ENCODE measurements around the gene PLA2G4D.

PLA2G4D gene

DNA sequence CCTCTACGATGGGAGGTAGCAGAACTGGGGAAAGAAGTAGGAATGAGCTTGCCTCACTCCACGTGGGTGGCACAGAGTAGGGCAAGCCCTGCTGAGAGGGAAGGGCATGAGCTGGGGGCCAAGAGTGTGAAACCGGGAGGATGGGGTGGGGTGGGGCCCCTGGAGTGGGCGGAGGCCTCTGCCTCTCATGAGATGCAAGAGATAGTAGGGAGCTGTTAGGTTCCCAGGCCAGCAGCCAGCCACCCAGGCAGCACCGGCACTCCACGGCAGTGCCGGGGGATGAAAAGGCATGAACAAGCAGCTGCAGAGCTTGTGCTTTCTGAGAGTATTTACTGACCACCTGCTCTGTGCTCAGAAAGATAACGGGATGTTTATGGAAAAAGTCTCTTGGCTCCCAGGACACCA is 49.1 kb downstream of the PLA2G4D start:
- Histone ChIP-seq H3K27ac (ENCODE audit: low read length) (no peak overlapping the region), H3K27me3 (ENCODE audit: control insufficient read depth, insufficient read depth, low read length) (no peaks in the 10 kb centered on the region), H3K9ac (ENCODE audit: low read length) (no peak overlapping the region), H3K36me3 (ENCODE audit: control insufficient read depth, low read depth, low read length) (no peaks in the 10 kb centered on the region), H3K9me3 (ENCODE audit: control insufficient read depth, low read depth, low read length) (no peaks in the 10 kb centered on the region), H3K4me3 (ENCODE audit: low read length) (no peak overlapping the region), H3K4me1 (ENCODE audit: control insufficient read depth, low read depth, low read length) (peaks cover 2% of the 10 kb centered on the region)

DNA sequence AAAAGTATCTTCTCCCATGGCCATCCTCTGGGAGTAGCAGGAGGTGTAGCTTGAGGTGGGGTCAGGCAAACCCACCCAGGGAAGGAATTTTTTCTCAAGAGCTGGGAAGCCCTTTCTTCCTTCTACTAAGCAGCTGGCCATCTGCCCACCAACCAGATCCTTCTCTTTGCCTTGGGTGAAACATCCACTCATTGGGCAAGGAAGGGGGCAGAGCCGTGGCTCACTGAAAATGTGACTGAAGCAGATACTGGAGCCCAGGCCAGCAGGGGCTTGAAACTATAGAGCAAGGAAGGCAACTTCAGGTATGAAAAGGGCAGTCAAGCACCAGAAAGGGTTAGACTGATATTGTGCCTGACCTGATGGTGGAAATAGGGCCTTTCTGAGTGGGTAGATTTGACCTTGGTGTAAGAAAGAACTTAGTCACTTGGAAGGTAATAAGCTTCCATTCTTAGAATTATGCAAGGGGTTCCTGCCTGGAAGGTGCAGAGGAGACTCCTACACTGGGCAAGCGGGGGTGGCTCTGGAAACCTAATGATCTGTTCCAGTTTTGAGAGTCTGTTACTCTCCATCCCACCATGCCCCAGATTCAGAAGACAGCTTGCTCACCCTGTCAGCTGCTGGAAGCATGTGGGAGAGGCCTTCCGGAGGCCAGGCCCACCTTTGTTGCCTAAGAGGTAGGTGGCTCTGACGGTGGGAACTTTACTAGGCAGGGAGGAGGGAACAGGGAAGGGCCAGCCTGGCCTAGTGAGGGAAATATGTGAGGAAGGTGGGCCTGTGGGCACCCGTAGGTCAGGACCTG is 51.6 kb downstream of the PLA2G4D start:
- no peaks in the 10 kb centered on the region for H3K36me3 ChIP-seq (ENCODE audit: control insufficient read depth, low read depth, low read length)
- H3K27me3 ChIP-seq (ENCODE audit: control insufficient read depth, insufficient read depth, low read length) = no peaks in the 10 kb centered on the region
- no peak overlapping the region for H3K27ac ChIP-seq (ENCODE audit: low read length)
- no peaks in the 10 kb centered on the region for H3K9me3 ChIP-seq (ENCODE audit: control insufficient read depth, low read depth, low read length)
- H3K4me3 ChIP-seq (ENCODE audit: low read length) = no peak overlapping the region
- H3K9ac ChIP-seq (ENCODE audit: low read length) = no peak overlapping the region
- H3K4me1 ChIP-seq (ENCODE audit: control insufficient read depth, low read depth, low read length) = no peaks in the 10 kb centered on the region

DNA sequence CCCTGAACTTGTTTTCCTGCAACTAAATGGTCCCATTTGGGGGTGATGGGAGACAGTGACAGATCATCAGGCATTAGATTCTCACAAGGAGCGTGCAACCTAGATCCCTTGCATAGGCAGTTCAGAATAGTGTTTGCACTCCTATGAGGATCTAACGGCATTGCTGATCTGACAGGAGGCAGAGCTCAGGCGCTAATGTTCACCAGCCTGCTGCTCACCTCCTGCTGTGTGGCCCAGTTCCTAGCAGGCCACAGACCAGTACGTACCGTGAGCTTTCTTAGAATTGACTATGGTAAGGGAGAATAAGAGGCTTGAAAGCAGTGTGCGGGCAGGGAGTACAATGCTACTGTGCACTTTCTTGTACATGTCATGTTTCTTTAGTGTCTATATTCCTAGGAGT is 56.0 kb downstream of the PLA2G4D start:
- no peak overlapping the region for H3K27ac ChIP-seq (ENCODE audit: low read length)
- no peak overlapping the region for H3K4me3 ChIP-seq (ENCODE audit: low read length)
- peaks cover 14% of the 10 kb centered on the region for H3K4me1 ChIP-seq (ENCODE audit: control insufficient read depth, low read depth, low read length)

DNA sequence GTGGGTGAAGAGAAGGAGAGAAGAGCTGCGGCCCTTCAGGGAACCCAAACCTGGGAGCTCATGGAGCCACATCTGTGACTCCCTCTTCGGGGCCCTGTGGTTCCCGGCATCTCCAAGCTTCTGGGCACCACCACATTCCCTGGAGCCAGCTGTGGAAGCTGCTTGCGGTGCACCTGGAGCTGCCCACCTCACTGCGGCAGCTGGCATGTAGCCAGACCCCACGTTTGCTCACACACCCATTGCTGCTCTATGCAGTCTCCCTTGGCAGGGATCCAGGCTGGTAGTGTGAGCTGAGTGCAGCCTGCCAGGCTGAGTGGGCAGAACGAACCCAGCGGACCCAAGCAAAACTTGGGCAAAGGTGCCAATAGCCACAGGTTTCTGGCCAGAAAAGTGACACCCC is 56.7 kb downstream of the PLA2G4D start:
- H3K4me3 ChIP-seq (ENCODE audit: low read length) = no peak overlapping the region
- H3K9ac ChIP-seq (ENCODE audit: low read length) = no peak overlapping the region
- H3K27me3 ChIP-seq (ENCODE audit: control insufficient read depth, insufficient read depth, low read length) = no peaks in the 10 kb centered on the region
- peaks cover 14% of the 10 kb centered on the region for H3K4me1 ChIP-seq (ENCODE audit: control insufficient read depth, low read depth, low read length)
- no peak overlapping the region for H3K27ac ChIP-seq (ENCODE audit: low read length)
- H3K36me3 ChIP-seq (ENCODE audit: control insufficient read depth, low read depth, low read length) = no peaks in the 10 kb centered on the region
- no peaks in the 10 kb centered on the region for H3K9me3 ChIP-seq (ENCODE audit: control insufficient read depth, low read depth, low read length)

More for the DNA sequence above, 56.0 kb downstream of the PLA2G4D start:
- no peaks in the 10 kb centered on the region for H3K9me3 ChIP-seq (ENCODE audit: control insufficient read depth, low read depth, low read length)
- H3K36me3 ChIP-seq (ENCODE audit: control insufficient read depth, low read depth, low read length) = no peaks in the 10 kb centered on the region
- no peak overlapping the region for H3K9ac ChIP-seq (ENCODE audit: low read length)
- no peaks in the 10 kb centered on the region for H3K27me3 ChIP-seq (ENCODE audit: control insufficient read depth, insufficient read depth, low read length)

DNA sequence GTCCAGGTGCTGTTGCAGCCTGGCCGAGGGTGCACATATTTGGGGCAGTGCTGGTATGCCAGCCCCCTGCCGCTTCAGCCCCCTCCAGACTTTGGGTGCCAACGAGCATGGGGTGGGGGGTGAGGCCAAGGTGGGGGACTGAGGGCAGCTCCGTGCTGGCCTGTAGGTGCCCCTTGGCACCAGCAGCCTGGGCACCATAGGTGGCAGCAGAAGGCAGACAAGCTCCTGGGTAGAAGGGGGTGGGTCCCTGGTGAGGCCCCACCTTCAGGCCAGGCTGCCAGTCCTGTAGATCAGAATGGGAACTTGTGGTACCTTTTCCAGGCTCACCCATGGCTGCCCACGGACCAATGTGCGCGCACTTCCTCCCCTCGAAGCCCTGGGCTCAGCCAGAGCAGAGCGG is 57.4 kb downstream of the PLA2G4D start:
- Histone ChIP-seq H3K9ac (ENCODE audit: low read length) (no peak overlapping the region), H3K4me1 (ENCODE audit: control insufficient read depth, low read depth, low read length) (peaks cover 14% of the 10 kb centered on the region), H3K36me3 (ENCODE audit: control insufficient read depth, low read depth, low read length) (no peaks in the 10 kb centered on the region), H3K27me3 (ENCODE audit: control insufficient read depth, insufficient read depth, low read length) (no peaks in the 10 kb centered on the region), H3K4me3 (ENCODE audit: low read length) (no peak overlapping the region), H3K9me3 (ENCODE audit: control insufficient read depth, low read depth, low read length) (no peaks in the 10 kb centered on the region), H3K27ac (ENCODE audit: low read length) (no peak overlapping the region)

DNA sequence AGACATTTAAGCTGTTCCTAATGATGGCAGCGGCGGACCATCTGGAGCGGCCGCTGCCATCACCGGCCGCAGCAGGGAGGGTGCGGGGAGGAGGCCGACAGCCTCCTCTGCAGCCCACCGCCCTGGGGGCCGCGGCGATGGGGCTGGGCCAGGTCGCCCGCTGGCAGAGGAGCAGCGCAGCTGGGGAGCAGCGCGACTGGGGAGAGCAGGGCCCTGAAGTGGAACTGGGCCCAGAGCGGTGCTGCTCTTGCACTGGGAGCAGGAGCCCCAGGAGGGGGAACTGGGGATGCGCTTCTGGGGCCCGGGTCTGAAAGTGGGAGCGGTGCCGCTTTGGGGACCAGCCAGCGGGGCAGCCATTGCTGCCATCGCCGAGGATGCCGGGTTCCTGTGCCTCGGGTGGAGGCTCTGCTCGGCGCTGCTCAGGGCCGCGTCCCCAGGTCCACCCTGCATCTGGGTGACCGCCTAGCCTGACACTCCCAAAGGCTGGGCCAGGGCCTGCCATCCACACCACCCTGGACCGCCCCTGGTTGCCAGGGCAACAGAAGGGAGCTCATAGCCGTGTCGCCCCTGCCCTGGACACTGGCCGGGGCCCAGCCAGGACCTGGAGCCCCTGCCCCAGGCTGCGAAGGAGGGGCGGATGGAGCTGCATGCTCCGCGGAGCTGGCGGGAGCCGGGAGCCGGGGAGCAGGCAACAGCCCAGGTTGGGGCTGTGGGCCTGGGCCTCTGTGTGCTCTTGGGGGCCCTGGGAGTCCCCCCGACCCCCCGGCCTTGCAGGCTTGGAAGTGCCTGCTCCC is 58.1 kb downstream of the PLA2G4D start:
- Histone ChIP-seq H3K27ac (ENCODE audit: low read length) (no peak overlapping the region), H3K4me1 (ENCODE audit: control insufficient read depth, low read depth, low read length) (peaks cover 14% of the 10 kb centered on the region), H3K4me3 (ENCODE audit: low read length) (no peak overlapping the region), H3K27me3 (ENCODE audit: control insufficient read depth, insufficient read depth, low read length) (no peaks in the 10 kb centered on the region), H3K9me3 (ENCODE audit: control insufficient read depth, low read depth, low read length) (no peaks in the 10 kb centered on the region), H3K9ac (ENCODE audit: low read length) (no peak overlapping the region), H3K36me3 (ENCODE audit: control insufficient read depth, low read depth, low read length) (no peaks in the 10 kb centered on the region)

DNA sequence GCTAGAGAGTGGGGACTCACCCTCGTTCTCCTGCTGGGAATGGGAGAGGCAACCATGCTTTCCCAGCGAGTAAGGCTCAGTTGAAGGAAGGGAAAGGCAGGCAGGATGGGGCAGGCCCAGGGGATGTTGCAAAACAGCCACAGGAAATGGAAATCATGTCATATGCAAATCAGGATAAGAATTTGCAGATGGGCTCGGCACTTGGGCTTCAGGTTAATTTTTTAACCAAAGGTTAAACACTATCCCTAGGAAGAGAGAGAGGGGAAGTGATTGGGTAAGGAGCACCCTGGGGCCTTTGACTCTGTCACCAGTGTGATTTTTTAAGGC is 59.0 kb downstream of the PLA2G4D start:
- H3K4me1 ChIP-seq (ENCODE audit: control insufficient read depth, low read depth, low read length) = peaks cover 14% of the 10 kb centered on the region

DNA sequence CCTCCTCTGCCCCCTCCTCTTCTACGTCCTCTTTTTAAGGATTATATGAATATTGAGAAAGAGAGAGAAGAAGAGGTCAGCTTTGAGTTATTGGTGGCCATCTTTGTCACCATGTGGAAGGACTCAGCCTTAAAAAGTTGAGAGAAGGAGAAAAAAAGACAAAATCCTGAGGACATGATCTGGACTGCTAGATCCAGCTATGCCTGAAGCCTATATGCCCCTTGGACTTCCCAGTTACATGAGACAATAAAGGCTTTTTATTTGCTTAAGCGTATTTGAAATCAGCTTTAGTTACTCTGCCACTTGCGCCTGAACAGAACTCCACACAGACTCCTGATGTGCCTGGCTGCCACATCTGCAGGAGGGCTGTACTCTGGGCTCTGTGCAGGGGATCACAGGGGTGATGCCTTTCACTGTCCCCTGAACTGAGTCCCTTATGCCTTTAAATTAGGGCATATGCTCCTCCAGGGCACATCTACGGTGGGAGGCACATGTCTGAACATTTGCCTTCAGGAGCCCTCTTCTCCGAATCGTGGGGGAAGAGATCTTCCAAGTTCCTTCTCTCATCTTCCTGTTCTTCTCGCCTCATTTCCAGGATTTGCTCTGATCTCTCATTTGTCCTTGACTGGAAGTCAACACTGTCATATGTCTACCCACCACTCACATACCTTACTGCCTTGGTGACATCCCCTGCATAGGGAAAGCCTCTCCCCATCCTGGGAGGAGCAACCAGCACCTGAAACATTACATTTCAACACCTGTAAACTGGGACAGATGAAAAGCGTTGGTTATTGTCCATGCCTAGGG is 59.5 kb downstream of the PLA2G4D start:
- no peak overlapping the region for H3K27ac ChIP-seq (ENCODE audit: low read length)
- no peaks in the 10 kb centered on the region for H3K9me3 ChIP-seq (ENCODE audit: control insufficient read depth, low read depth, low read length)
- H3K36me3 ChIP-seq (ENCODE audit: control insufficient read depth, low read depth, low read length) = no peaks in the 10 kb centered on the region
- H3K4me3 ChIP-seq (ENCODE audit: low read length) = no peak overlapping the region
- peaks cover 14% of the 10 kb centered on the region for H3K4me1 ChIP-seq (ENCODE audit: control insufficient read depth, low read depth, low read length)
- H3K27me3 ChIP-seq (ENCODE audit: control insufficient read depth, insufficient read depth, low read length) = no peaks in the 10 kb centered on the region
- H3K9ac ChIP-seq (ENCODE audit: low read length) = no peak overlapping the region

More for the DNA sequence above, 59.0 kb downstream of the PLA2G4D start:
- no peak overlapping the region for H3K4me3 ChIP-seq (ENCODE audit: low read length)
- H3K27me3 ChIP-seq (ENCODE audit: control insufficient read depth, insufficient read depth, low read length) = no peaks in the 10 kb centered on the region
- no peaks in the 10 kb centered on the region for H3K36me3 ChIP-seq (ENCODE audit: control insufficient read depth, low read depth, low read length)
- no peak overlapping the region for H3K27ac ChIP-seq (ENCODE audit: low read length)
- no peaks in the 10 kb centered on the region for H3K9me3 ChIP-seq (ENCODE audit: control insufficient read depth, low read depth, low read length)
- no peak overlapping the region for H3K9ac ChIP-seq (ENCODE audit: low read length)

DNA sequence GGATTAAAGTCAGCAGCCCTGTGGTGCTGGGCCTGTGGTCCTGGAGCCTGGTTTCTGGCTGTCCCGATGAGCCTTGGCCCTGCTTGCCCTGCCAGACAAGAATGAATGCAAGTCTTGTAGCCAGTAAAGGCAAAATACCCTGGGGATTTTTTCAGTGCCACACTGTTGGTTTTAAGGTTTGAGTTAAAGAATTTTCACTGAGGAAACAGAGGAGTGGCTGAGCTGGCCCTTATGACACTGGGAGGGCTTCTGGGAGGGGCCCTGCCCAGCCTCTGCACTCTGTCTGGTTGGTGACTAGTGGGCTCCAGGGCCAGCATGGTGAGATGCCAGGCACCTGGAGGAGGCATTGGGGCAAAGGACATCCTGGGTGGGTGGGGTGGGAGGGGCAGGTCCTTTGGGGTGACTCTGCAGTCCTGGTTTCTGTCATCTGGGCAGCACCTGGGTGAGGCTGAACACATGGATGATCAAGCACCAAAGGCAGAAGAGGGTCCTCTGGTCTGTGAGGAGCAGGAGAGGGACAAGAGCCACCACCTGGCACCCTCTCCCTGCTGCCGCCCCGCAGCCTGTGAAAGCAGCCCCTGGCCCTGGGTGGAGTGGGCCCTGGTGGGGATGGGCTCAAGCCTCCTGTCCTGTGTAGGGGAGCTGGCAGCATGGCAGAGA is 61.0 kb downstream of the PLA2G4D start:
- peaks cover 14% of the 10 kb centered on the region for H3K4me1 ChIP-seq (ENCODE audit: control insufficient read depth, low read depth, low read length)
- no peaks in the 10 kb centered on the region for H3K9me3 ChIP-seq (ENCODE audit: control insufficient read depth, low read depth, low read length)
- no peaks in the 10 kb centered on the region for H3K27me3 ChIP-seq (ENCODE audit: control insufficient read depth, insufficient read depth, low read length)
- no peaks in the 10 kb centered on the region for H3K36me3 ChIP-seq (ENCODE audit: control insufficient read depth, low read depth, low read length)
- no peak overlapping the region for H3K27ac ChIP-seq (ENCODE audit: low read length)
- no peak overlapping the region for H3K9ac ChIP-seq (ENCODE audit: low read length)
- no peak overlapping the region for H3K4me3 ChIP-seq (ENCODE audit: low read length)

DNA sequence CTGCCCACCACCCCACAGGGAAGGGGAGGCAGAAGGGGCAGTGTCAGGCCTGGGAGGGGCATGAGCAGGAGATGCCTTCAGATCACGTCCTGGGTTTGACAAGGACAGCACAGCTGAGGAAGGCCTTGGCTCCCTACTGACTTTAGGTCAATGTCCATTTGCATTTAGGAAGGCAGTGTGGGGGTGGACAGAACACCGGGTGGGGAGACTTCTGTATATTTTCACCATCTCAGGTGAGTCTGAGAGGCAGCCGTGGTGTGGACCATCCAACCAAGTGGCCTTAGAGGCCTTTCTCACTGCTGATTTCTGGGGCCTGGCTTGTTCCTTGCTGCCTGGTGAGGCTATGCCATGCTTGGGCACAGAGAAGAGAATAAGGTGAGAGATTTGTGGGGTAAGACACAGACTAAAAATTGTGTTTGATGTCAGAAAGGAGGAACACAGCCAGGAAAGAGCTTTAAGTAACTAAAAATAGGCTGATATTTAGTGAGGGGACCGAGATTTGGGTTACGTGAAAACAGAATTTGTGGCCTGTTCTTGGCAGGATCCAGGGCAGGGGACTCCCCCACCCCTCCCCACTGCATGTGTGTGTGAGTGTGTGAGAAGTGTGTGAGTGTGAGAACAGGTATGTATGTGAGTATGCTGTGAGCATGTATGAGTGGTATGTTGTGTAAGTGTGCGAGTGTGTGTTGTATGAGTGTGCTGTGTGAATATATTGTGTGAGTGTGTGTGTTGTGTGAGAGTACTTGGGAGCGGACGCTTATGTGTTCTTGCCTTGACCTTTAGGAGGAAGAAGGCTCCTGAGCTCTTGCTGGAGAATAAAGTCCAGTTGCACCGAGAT is 61.8 kb downstream of the PLA2G4D start:
- H3K9ac ChIP-seq (ENCODE audit: low read length) = no peak overlapping the region
- H3K4me3 ChIP-seq (ENCODE audit: low read length) = no peak overlapping the region
- H3K27me3 ChIP-seq (ENCODE audit: control insufficient read depth, insufficient read depth, low read length) = no peaks in the 10 kb centered on the region
- no peaks in the 10 kb centered on the region for H3K9me3 ChIP-seq (ENCODE audit: control insufficient read depth, low read depth, low read length)
- H3K36me3 ChIP-seq (ENCODE audit: control insufficient read depth, low read depth, low read length) = no peaks in the 10 kb centered on the region
- H3K4me1 ChIP-seq (ENCODE audit: control insufficient read depth, low read depth, low read length) = peaks cover 14% of the 10 kb centered on the region
- no peak overlapping the region for H3K27ac ChIP-seq (ENCODE audit: low read length)
